ENCODE results near the gene TBC1D32.
"Not testable (repeated sequence)": the region's sequence is repeated elsewhere in the genome, so short reads cannot be mapped to it uniquely, and the experiment has no call there.

Gene TBC1D32, protein sequence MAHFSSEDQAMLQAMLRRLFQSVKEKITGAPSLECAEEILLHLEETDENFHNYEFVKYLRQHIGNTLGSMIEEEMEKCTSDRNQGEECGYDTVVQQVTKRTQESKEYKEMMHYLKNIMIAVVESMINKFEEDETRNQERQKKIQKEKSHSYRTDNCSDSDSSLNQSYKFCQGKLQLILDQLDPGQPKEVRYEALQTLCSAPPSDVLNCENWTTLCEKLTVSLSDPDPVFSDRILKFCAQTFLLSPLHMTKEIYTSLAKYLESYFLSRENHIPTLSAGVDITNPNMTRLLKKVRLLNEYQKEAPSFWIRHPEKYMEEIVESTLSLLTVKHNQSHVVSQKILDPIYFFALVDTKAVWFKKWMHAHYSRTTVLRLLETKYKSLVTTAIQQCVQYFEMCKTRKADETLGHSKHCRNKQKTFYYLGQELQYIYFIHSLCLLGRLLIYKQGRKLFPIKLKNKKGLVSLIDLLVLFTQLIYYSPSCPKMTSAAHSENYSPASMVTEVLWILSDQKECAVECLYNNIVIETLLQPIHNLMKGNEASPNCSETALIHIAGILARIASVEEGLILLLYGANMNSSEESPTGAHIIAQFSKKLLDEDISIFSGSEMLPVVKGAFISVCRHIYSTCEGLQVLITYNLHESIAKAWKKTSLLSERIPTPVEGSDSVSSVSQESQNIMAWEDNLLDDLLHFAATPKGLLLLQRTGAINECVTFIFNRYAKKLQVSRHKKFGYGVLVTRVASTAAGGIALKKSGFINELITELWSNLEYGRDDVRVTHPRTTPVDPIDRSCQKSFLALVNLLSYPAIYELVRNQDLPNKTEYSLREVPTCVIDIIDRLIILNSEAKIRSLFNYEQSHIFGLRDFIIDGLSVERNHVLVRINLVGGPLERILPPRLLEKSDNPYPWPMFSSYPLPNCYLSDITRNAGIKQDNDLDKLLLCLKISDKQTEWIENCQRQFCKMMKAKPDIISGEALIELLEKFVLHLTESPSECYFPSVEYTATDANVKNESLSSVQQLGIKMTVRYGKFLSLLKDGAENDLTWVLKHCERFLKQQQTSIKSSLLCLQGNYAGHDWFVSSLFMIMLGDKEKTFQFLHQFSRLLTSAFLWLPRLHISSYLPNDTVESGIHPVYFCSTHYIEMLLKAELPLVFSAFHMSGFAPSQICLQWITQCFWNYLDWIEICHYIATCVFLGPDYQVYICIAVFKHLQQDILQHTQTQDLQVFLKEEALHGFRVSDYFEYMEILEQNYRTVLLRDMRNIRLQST

GRCh38 chr6:121334299-121335086 is at the start of gene TBC1D32:
TSS of gene TBC1D32 (minus strand) at chr6:121334480. CDS start at chr6:121334430, 50 bp downstream.
- DNase-seq (ENCODE audit: extremely low read depth in 1 of 2, low read depth in 1 of 2) = peak; percentile 66 to 79

DNA sequence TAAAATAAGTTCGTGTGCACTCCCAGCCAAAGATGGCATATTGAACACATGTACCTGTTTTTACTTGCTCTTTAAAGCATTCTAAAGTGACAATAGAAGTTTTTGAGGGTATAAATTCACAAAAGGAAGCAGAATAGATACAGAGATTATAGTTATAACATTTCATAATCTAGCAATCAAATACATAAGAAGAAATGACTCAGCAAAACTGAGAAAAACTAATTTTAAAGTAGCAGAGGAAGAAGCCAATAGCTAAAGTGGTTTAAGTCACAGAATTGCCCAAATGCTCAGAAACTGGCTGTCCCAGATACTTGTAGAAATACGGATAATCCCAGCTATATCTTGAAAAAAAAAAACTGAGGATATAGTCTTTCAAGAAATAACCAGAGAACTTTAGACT is 49.2 kb upstream of the TBC1D32 start:
- DNase-seq (ENCODE audit: extremely low read depth in 1 of 2, low read depth in 1 of 2) = no peak

GRCh38 chr6:121382467-121383121 is 48.3 kb upstream of the TBC1D32 start:
- DNase-seq (ENCODE audit: extremely low read depth in 1 of 2, low read depth in 1 of 2) = no peak

DNA sequence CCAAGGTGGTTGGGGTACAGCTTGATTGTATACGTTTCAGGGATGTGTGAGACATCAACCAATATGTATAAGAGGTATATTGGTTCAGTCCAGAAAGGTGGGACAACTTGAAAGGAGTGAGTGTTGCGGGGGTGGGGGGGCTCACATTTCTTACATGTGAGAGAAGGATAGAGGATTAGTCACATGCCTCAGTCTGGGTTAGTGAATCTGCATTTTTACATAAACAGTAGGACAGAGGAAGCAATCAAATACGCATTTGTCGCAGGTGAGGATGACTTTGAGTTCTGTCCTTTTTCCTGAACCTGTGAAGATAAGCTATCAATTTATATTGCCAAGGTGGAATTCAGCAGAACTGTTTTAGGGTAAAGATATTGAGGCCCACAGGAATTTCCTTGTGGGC is 42.1 kb upstream of the TBC1D32 start:
- DNase-seq (ENCODE audit: extremely low read depth in 1 of 2, low read depth in 1 of 2) = no peak

DNA sequence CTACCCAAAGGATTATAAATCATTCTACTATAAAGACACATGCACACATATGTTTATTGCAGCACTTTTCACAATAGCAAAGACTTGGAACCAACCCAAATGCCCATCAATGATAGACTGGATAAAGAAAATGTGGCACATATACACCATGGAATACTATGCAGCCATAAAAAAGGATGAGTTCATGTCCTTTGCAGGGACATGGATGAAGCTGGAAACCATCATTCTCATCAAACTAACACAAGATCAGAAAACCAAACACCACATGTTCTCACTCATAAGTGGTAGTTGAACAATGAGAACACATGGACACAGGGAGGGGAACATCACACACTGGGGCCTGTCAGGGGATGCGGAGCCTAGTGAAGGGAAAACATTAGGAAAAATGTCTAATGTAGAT is 39.9 kb upstream of the TBC1D32 start:
- DNase-seq (ENCODE audit: extremely low read depth in 1 of 2, low read depth in 1 of 2) = not testable (repeated sequence)

GRCh38 chr6:121365536-121366521 is 31.5 kb upstream of the TBC1D32 start:
- DNase-seq (ENCODE audit: extremely low read depth in 1 of 2, low read depth in 1 of 2) = no peak

DNA sequence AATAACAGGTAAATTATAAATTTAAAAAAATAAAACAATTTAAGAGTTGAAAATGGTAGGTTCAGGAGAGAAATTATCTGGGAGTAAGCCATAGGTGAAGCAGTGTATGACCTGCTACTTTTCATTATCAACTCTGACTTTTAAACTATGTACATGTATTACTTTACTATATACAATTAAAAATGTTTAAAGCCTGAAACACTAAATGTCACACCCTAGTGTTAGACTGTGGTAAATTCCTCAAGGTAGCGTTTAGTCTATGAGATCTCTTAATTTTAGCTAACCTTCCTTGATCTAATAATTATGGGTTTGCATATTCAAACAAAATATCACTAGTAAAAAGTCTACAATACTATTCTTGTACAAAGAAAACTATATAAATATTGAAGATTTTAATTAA is 22.3 kb upstream of the TBC1D32 start:
- no peak for DNase-seq (ENCODE audit: extremely low read depth in 1 of 2, low read depth in 1 of 2)

GRCh38 chr6:121354764-121355163 is 20.5 kb upstream of the TBC1D32 start:
- DNase-seq (ENCODE audit: extremely low read depth in 1 of 2, low read depth in 1 of 2) = no peak

DNA sequence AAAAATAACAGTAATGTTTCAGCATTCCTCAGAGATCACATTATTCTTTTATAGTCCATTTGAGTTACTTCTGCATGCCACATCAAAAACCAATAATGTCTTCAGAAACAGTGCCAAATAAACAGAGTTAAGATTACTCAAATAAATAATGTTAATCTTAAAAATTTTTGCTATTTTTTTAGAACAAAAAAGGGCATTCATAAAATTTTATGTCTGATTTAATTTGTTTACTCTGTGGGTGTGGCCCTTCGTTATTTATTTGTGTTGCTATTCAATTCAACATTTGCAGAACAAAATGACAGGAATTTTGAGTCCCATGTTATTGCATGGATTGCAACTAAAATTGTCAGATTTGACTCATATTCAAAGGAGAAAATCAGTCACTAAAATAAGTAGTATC is 18.7 kb upstream of the TBC1D32 start:
- no peak for DNase-seq (ENCODE audit: extremely low read depth in 1 of 2, low read depth in 1 of 2)

DNA sequence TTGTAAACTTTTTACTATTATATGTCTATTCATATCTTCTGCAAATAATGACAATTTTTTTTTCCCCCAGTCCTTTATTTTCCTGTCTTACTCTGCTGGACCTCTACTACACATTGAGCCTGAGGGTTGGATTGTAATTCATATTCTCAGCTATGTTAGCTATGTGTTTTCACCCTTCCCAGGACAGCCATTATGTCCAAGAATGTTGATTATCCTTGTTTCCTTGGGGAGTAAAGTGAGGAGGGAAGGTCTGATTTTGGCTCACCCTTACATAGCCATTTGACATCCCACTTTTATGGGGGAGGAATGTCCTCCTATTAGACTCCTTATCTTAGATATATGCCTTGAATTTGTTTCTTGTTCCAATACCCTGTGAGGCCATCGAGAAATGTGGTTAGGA is 17.6 kb upstream of the TBC1D32 start:
- DNase-seq (ENCODE audit: extremely low read depth in 1 of 2, low read depth in 1 of 2) = no peak

- no peak for DNase-seq (ENCODE audit: extremely low read depth in 1 of 2, low read depth in 1 of 2)
Measured at GRCh38 chr6:121349596-121349995, 15.3 kb upstream of the TBC1D32 start.

DNA sequence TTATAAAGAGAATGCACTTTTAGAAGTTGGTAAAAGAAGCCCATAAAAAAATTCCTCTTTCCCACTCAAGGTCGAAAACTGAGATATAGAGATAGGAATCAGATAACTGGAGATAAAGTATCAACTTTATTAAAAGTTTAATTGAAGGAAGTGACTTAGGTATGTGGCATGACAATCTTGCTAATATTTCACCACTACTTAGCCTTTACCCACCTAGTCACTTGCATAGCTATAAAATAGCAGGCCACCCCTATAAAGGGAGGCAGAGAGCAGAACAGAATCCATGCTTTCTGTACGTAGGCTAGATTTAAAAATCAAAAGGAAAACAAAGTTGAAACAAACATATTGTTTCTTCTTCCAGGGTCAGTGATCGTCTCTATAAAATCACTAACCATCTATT is 13.2 kb upstream of the TBC1D32 start:
- DNase-seq (ENCODE audit: extremely low read depth in 1 of 2, low read depth in 1 of 2) = no peak

DNA sequence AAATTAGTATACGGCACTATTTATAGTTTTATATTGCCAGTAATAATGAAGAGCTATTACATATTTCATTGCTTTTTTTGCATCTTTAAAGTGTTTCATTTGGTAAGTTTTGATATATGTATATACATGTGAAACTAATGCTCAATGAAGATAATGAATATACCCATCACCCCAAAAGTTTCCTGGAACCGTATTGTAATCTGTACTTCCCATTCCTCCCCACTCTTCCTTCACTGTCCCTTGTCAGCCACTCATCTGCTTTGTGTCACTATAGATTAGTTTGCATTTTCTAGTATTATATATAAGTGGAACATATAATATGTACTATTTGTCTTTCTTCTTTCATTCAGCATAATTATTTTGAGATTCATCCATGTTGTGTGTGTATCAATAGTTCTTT is 10.3 kb upstream of the TBC1D32 start:
- no peak for DNase-seq (ENCODE audit: extremely low read depth in 1 of 2, low read depth in 1 of 2)

GRCh38 chr6:121339639-121340226 is 5.5 kb upstream of the TBC1D32 start:
- no peak for DNase-seq (ENCODE audit: extremely low read depth in 1 of 2, low read depth in 1 of 2)

DNA sequence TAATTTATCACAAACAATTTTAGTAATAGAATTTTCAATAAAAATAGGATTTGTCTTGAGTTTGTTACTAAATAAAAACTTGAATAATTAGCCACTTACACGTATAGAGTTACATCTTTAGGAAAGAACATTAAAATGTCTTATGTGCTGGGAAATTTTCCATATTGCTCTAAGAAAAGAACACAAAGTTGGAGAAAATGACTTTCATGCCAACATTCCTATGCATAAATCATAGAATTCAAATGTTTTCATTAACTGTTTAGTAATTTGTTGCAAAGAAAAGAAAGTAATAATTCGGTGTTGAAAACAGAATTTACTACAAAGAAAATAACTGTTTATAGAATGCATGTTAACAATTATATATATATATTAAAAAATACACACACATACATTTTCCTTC is 4.7 kb upstream of the TBC1D32 start:
- no peak for DNase-seq (ENCODE audit: extremely low read depth in 1 of 2, low read depth in 1 of 2)

DNA sequence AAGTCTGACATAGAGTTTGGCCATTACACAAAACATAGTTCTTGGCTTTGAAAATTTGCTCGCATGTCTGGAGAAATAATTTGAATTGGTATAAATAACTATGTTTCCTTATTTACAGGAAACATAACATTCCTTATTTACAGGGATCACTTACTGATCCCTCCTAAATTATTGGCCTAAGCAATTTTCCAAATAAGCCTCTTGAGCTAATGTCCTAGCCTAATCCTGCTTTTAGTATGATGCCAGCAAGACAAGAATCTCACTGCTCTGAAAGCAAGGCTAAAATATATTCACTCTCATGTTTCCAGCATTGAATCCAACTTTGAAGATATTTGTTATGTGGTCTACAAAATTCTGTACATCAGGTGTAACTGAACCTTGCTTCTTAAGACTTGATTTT is 4.1 kb upstream of the TBC1D32 start:
- DNase-seq (ENCODE audit: extremely low read depth in 1 of 2, low read depth in 1 of 2) = no peak

DNA sequence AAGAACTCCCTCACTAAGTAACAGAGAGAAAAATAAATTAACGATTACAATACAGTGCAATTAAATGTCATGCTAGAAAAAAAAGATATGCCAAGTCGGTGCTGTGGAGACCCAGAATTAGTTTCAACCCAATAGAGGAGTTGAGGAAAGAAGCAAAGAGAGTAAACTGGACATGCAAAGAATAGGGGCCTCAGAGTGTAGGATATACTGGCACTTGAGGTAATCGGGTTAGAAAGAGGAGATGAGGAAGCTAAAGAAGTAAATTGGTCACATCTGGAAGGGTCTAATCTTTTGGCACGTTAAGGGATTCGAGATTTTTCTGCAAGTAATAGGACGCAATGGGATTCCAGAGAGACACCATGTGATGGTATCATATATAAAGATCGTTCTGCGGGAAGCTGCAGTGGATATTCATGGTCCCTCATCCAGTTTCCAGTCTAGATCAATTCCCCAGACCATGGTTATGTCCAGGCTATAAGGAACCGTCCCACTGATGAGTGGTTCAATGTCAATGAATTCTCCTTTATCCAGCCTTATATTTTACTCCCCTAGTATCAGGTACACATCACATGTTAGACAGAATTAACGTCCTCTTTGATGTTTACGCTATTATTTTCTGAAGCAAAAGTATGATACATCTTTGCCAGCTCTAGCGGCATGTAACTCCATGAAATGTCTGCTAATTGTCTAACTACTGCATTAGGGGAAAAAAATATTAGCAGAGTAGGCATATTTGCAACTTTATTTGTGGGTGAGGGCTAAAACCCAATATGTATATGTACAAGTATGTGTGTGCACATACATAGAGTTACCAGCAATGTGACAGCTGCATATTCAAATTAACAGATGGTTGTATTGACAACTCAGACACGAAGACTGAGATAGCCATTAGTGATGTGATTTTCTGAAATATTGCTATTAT is 1.1 kb upstream of the TBC1D32 start:
- no peak for DNase-seq (ENCODE audit: extremely low read depth in 1 of 2, low read depth in 1 of 2)
